ENCODE data around the gene COQ8B.

DNA sequence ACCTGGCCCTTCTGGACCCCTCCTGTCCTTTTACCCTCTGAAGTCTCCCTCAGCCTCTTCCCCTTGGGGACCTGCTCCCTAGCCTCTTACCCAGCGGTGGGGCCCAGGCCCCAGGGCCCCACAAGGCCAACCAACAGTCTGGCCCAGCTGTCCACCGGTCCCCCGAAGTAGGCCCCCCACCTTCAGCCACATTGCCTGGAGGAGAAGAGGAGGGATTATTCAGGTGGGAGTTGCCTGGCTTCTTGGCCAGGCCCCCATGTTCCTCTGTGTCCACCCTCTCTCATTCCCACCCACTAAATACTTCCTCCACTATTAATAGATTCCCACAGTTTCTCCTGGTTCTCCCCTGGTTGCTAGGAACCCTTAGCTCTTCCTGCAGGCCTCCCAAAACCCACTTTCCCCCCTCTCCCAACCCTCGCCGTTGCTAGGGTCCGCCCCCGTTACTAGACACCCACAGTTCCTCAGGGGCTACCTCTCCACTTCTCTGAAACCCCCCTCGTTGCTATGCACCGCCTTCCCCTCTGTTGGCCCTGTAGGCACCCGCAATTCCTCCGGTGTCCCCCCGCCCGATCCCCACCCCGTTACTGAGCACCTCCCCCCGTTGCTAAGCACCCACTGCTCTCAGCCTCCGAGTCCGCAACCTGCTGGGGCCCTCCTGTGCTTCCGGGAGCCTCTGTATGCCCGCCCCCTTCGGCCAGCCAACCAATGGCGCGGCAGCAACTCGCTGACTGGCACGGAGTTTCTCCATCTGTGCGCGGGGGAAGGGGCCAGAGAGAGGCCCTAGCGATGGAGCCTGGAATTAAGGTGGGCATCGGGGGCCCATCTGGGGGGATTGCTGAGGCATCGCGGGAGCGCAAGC is 2.0 kb downstream of the COQ8B start:
- TF ChIP-seq GATA2 (IDR thresholded peaks at IDR 0.05; ENCODE audit: low read depth, low read length) (no peak), GATA3 (IDR thresholded peaks at IDR 0.05; ENCODE audit: low read depth, low read length) (no peak)

Measured in SH-SY5Y (cell line).